Mesenchymal stem cell (in vitro differentiated cells and primary cell): ENCODE data around the gene AGO4.
"Not testable (repeated sequence)": the region's sequence is repeated elsewhere in the genome, so short reads cannot be mapped to it uniquely, and the experiment has no call there.

ENCODE experiments used
- DNase-seq: peaks from one replicate; pipeline ENCODE4 v3.0.0-alpha.2; 2013
- H2AFZ ChIP-seq: one replicate; pipeline ENCODE4 v1.6.1; 2013; ENCODE audit warnings: low read depth, mild to moderate bottlenecking, control low read depth, inconsistent platforms, low read length, moderate library complexity
- H2AK5ac ChIP-seq: 2 replicates; pipeline ENCODE4 v1.6.1; 2013; ENCODE audit warnings: low read length, moderate library complexity, mild to moderate bottlenecking, inconsistent platforms; ENCODE audit not compliant: severe bottlenecking
- H2BK120ac ChIP-seq: one replicate; pipeline ENCODE4 v1.6.1; 2013; ENCODE audit warnings: low read depth, mild to moderate bottlenecking, inconsistent platforms, low read length, moderate library complexity
- H2BK12ac ChIP-seq, 2 experiments: one replicate each; pipeline ENCODE4 v1.6.1; 2013; ENCODE audit warnings: inconsistent platforms in 2 of 2, low read length in 2 of 2, mild to moderate bottlenecking in 2 of 2, moderate library complexity in 2 of 2, control low read depth in 1 of 2
- H2BK15ac ChIP-seq: one replicate; pipeline ENCODE4 v1.6.1; 2013; ENCODE audit warnings: mild to moderate bottlenecking, low read depth, inconsistent platforms; ENCODE audit not compliant: poor library complexity, severe bottlenecking
- H2BK5ac ChIP-seq: 2 replicates; pipeline ENCODE4 v1.6.1; 2013; ENCODE audit warnings: low read depth, mild to moderate bottlenecking, low read length, control low read depth, inconsistent platforms; ENCODE audit not compliant: poor library complexity, severe bottlenecking
- H3K14ac ChIP-seq, 2 experiments: one replicate each; pipeline ENCODE4 v1.6.1; 2013; ENCODE audit warnings: inconsistent platforms in 2 of 2, low read length in 2 of 2, control low read depth in 1 of 2, mild to moderate bottlenecking in 1 of 2, moderate library complexity in 1 of 2
- H3K18ac ChIP-seq, 2 experiments: one replicate each; pipeline ENCODE4 v1.6.1; 2013; ENCODE audit warnings: inconsistent platforms in 2 of 2, low read length in 2 of 2, control low read depth in 1 of 2, low read depth in 1 of 2, mild to moderate bottlenecking in 1 of 2
- H3K23ac ChIP-seq, 2 experiments: one replicate each; pipeline ENCODE4 v1.6.1; 2013; ENCODE audit warnings: inconsistent platforms in 2 of 2, low read length in 2 of 2, mild to moderate bottlenecking in 2 of 2, moderate library complexity in 2 of 2, control low read depth in 1 of 2
- H3K27ac ChIP-seq: 2 replicates; pipeline ENCODE4 v1.5.1; 2013; ENCODE audit warnings: mild to moderate bottlenecking, moderate library complexity, low read length, control low read depth, inconsistent platforms; ENCODE audit not compliant: poor library complexity, severe bottlenecking
- H3K27me3 ChIP-seq, 2 experiments: 2 replicates each; pipeline versions ENCODE4 v1.6.1 to v1.7.0; 2013; ENCODE audit warnings: low read length in 2 of 2, mild to moderate bottlenecking in 2 of 2, moderate library complexity in 2 of 2, control low read depth in 1 of 2, inconsistent platforms in 1 of 2; ENCODE audit not compliant: control insufficient read depth in 1 of 2, insufficient read depth in 1 of 2
- H3K36me3 ChIP-seq, 2 experiments: 2 replicates each; pipeline versions ENCODE4 v1.6.1 to v1.7.0; 2013; ENCODE audit warnings: low read length in 2 of 2, control low read depth in 1 of 2, inconsistent platforms in 1 of 2, low read depth in 1 of 2, mild to moderate bottlenecking in 1 of 2; ENCODE audit not compliant: insufficient read depth in 2 of 2, control insufficient read depth in 1 of 2
- H3K4ac ChIP-seq, 2 experiments: one replicate each; pipeline ENCODE4 v1.6.1; 2013; ENCODE audit warnings: inconsistent platforms in 2 of 2, low read length in 2 of 2, mild to moderate bottlenecking in 2 of 2, moderate library complexity in 2 of 2, control low read depth in 1 of 2, low read depth in 1 of 2
- H3K4me1 ChIP-seq: 2 replicates; pipeline ENCODE4 v1.6.1; 2013; ENCODE audit warnings: low read depth, low read length, control low read depth; ENCODE audit not compliant: control insufficient read depth, insufficient read depth
- H3K4me2 ChIP-seq: 2 replicates; pipeline ENCODE4 v1.6.1; 2013; ENCODE audit warnings: low read length, mild to moderate bottlenecking, inconsistent platforms; ENCODE audit not compliant: poor library complexity, severe bottlenecking
- H3K4me3 ChIP-seq, 2 experiments: 2 replicates each; pipeline versions ENCODE4 v1.5.1 to v1.7.0; 2013; ENCODE audit warnings: low read length in 2 of 2, mild to moderate bottlenecking in 2 of 2, control low read depth in 1 of 2, low read depth in 1 of 2; ENCODE audit not compliant: insufficient read depth in 1 of 2
- H3K79me1 ChIP-seq: replicated peaks from 2 replicates; pipeline ENCODE4 v1.6.1; 2013; ENCODE audit warnings: mild to moderate bottlenecking, control low read depth, low read length, inconsistent platforms; ENCODE audit not compliant: poor library complexity, severe bottlenecking
- H3K9ac ChIP-seq: 2 replicates; pipeline ENCODE4 v1.7.0; 2013; ENCODE audit warnings: mild to moderate bottlenecking, low read length, moderate library complexity
- H3K9me3 ChIP-seq: 2 replicates; pipeline ENCODE4 v1.7.0; 2013; ENCODE audit warnings: mild to moderate bottlenecking, low read length; ENCODE audit not compliant: control insufficient read depth
- H4K8ac ChIP-seq: one replicate; pipeline ENCODE4 v1.6.1; 2013; ENCODE audit warnings: inconsistent platforms, mild to moderate bottlenecking, low read length, moderate library complexity
- H4K91ac ChIP-seq: one replicate; pipeline ENCODE4 v1.6.1; 2013; ENCODE audit warnings: mild to moderate bottlenecking, low read length, inconsistent platforms
- WGBS: methylation state at CpG from one replicate; pipeline ENCODE4 v1.1.7; 2013; ENCODE audit warnings: mixed read lengths; 5-methylcytosine and 5-hydroxymethylcytosine counted together

The AGO4 gene

DNA sequence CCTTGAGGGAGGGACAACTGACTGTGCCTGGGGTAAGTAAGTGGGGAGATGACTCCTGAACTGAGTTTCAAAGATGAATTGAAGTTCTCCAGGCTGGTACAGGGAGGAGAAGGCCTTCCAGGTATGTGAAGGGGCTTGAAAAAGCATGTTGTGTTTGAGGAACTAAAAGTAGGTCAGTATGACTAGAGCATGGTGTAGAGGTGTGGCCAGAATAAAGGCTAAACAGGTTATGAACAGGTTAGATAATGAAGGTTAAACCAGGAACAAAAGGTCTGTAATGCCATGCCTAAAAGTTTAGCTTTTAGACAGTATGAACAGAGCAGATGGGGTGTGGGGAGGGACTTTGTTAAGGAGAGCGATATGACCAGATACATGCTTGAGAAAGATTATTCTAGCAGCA lies 30.7 kb upstream of the AGO4 start:
- DNase-seq, result no peak
- Histone ChIP-seq H4K91ac (no peak overlapping the region), H2AFZ (no peak overlapping the region), H3K9me3 (no peaks in the 10 kb centered on the region), H3K4me1 (no peaks in the 10 kb centered on the region), H3K36me3 (no peaks in the 10 kb centered on the region), H3K4me3 (no peak overlapping the region), H3K27me3 (no peaks in the 10 kb centered on the region), H3K23ac (no peak overlapping the region), H3K14ac (no peak overlapping the region), H3K27ac (no peak overlapping the region), H2BK12ac (no peak overlapping the region), H3K9ac (no peak overlapping the region), H4K8ac (no peak overlapping the region), H3K4me2 (no peak overlapping the region), H3K18ac (no peak overlapping the region), H2BK120ac (no peak overlapping the region), H2AK5ac (no peak overlapping the region), H2BK5ac (no peak overlapping the region), H3K79me1 (no peaks in the 10 kb centered on the region), H3K4ac (no peak overlapping the region), H2BK15ac (no peak overlapping the region)
- WGBS, result 100% methylated on average over 1 of the region's 1 CpG

DNA sequence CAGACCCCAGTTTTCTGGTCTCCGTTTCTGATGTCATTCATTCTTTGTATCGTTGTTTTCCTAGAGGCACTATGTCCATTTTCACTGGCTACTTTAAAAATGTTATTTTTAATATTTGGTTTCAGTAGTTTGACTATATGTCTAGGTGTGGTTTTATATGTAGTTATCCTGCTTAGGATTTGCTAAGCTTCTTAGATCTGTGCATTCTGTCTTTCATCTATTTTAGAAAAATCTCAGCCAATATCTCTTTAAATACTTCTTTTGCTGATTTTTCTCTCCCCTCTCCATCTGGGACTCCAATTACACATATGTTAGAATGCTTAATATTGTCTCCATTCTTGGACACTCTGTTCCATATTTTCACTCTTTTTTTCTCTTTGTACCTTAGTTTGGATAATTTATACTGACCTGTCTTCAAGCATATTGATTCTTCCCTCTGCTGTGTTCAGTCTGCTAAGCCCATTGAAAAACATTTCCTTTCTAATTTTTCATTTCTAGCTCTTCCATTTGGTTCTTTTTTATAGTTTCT lies 24.7 kb upstream of the AGO4 start:
- 100% methylated on average over 1 of the region's 2 CpGs for WGBS
- Histone ChIP-seq H2BK15ac (no peak overlapping the region), H3K27ac (no peak overlapping the region), H2AK5ac (no peak overlapping the region), H4K91ac (no peak overlapping the region), H3K23ac (no peak overlapping the region), H2AFZ (no peak overlapping the region), H3K4ac (no peak overlapping the region), H3K4me1 (no peaks in the 10 kb centered on the region), H3K79me1 (no peaks in the 10 kb centered on the region), H3K14ac (no peak overlapping the region), H2BK5ac (no peak overlapping the region), H3K36me3 (no peaks in the 10 kb centered on the region), H3K9ac (no peak overlapping the region), H3K9me3 (peaks cover 10% of the 10 kb centered on the region), H3K18ac (no peak overlapping the region), H2BK120ac (no peak overlapping the region), H2BK12ac (no peak overlapping the region), H3K27me3 (no peaks in the 10 kb centered on the region), H3K4me2 (no peak overlapping the region), H3K4me3 (no peak overlapping the region), H4K8ac (no peak overlapping the region)
- DNase-seq, result no peak

DNA sequence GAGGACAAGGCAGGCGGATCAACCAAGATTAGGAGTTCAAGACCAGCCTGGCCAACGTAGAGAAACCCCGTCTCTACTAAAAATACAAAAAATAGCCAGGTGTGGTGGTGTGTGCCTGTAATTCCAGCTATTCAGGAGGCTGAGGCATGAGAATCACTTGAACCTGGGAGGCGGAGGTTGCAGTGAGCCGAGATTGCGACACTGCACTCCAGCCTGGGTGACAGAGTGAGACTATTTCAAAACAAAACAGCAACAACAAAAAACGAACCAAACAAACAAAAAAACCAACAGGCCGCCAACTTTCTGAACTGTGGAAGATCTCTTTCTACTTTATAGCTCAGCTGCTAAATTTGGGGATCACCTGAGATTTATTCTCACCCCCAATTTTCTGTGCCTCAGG lies 23.5 kb upstream of the AGO4 start:
- 83% methylated on average over 6 of the region's 8 CpGs for WGBS
- H3K18ac ChIP-seq, H3K27me3 ChIP-seq, H4K8ac ChIP-seq, H3K4ac ChIP-seq, H3K79me1 ChIP-seq, H3K14ac ChIP-seq, H2BK15ac ChIP-seq, H2BK5ac ChIP-seq, H4K91ac ChIP-seq, H3K4me2 ChIP-seq, H3K36me3 ChIP-seq, H3K9ac ChIP-seq, H2AFZ ChIP-seq, H3K4me3 ChIP-seq, H3K23ac ChIP-seq, H2BK120ac ChIP-seq, H2BK12ac ChIP-seq, H3K4me1 ChIP-seq, DNase-seq, H3K27ac ChIP-seq, H2AK5ac ChIP-seq: not testable (repeated sequence)
- H3K9me3 ChIP-seq, result peaks cover 10% of the 10 kb centered on the region

GRCh38 chr1:35788139-35788538 lies 19.7 kb upstream of the AGO4 start:
- Histone ChIP-seq H3K79me1 (no peaks in the 10 kb centered on the region), H3K23ac (no peak overlapping the region), H3K4me2 (no peak overlapping the region), H3K36me3 (no peaks in the 10 kb centered on the region), H2BK12ac (no peak overlapping the region), H3K27ac (no peak overlapping the region), H3K27me3 (no peaks in the 10 kb centered on the region), H2BK5ac (no peak overlapping the region), H3K14ac (no peak overlapping the region), H3K9ac (no peak overlapping the region), H3K9me3 (peaks cover 8% of the 10 kb centered on the region), H2AK5ac (no peak overlapping the region), H3K4me1 (no peaks in the 10 kb centered on the region), H3K4ac (no peak overlapping the region), H2AFZ (no peak overlapping the region), H2BK15ac (no peak overlapping the region), H2BK120ac (no peak overlapping the region), H3K4me3 (no peak overlapping the region), H4K8ac (no peak overlapping the region), H4K91ac (no peak overlapping the region), H3K18ac (no peak overlapping the region)
- 83% methylated on average over 3 of the region's 3 CpGs for WGBS
- DNase-seq, result no peak
